Common myeloid progenitor, CD34-positive (primary cell): ENCODE measurements around the gene CACNB2.
A peak's percentile ranks its signal among the peaks of the same experiment; 100 is the strongest.

Experiments used
- CTCF ChIA-PET: fragments of 350-600 bp; sonication (Branson Sonifier 250); formaldehyde crosslinking; loops from one replicate; lab custom pipeline; 2021; ENCODE audit warnings: antibody characterized with exemption; lab: Charles Lee
- POLR2A ChIA-PET: fragments of 350-600 bp; sonication (Branson Sonifier 250); formaldehyde crosslinking; loops from one replicate; lab custom pipeline; 2021; ENCODE audit warnings: antibody characterized with exemption; lab: Charles Lee
- DNase-seq, 3 donors: peaks; one replicate each; pipeline versions ENCODE4 v3.0.0 to v3.0.0-alpha.2; 2013
- H3K27ac ChIP-seq, 2 experiments: 1 replicate in 1 of 2; 2 replicates in 1 of 2; pipeline ENCODE4 v1.7.0; 2013; ENCODE audit warnings: inconsistent platforms in 2 of 2, low read length in 2 of 2, mild to moderate bottlenecking in 2 of 2, low read depth in 1 of 2, moderate library complexity in 1 of 2; ENCODE audit not compliant: severe bottlenecking in 2 of 2, insufficient read depth in 1 of 2, poor library complexity in 1 of 2
- H3K27me3 ChIP-seq, 5 experiments: replicated peaks in 2 of 5; 1 replicate in 3 of 5; 2 replicates in 2 of 5; pipeline versions ENCODE4 v1.6.1 to v1.7.0; 2013; ENCODE audit warnings: low read length in 4 of 5, mild to moderate bottlenecking in 2 of 5, moderate library complexity in 2 of 5, inconsistent platforms in 1 of 5; ENCODE audit not compliant: insufficient read depth in 5 of 5, control insufficient read depth in 4 of 5
- H3K36me3 ChIP-seq, 4 experiments: 1 replicate in 2 of 4; 2 replicates in 2 of 4; pipeline versions ENCODE4 v1.6.1 to v1.7.0; 2013; ENCODE audit warnings: low read length in 3 of 4, control low read depth in 1 of 4, mild to moderate bottlenecking in 1 of 4; ENCODE audit not compliant: control insufficient read depth in 4 of 4, insufficient read depth in 4 of 4
- H3K4me1 ChIP-seq, 4 experiments: 1 replicate in 3 of 4; 2 replicates in 1 of 4; pipeline versions ENCODE4 v1.6.1 to v1.7.1; 2013; ENCODE audit warnings: low read length in 3 of 4, mild to moderate bottlenecking in 3 of 4, control low read depth in 1 of 4, inconsistent platforms in 1 of 4, moderate library complexity in 1 of 4; ENCODE audit not compliant: control insufficient read depth in 4 of 4, insufficient read depth in 4 of 4; ENCODE audit errors: control extremely low read depth in 1 of 4
- H3K4me3 ChIP-seq, 7 experiments: 1 replicate in 4 of 7; 2 replicates in 3 of 7; pipeline versions ENCODE4 v1.5.1 to v1.7.0; 2013; ENCODE audit warnings: mild to moderate bottlenecking in 7 of 7, low read length in 6 of 7, moderate library complexity in 6 of 7, inconsistent platforms in 2 of 7, low read depth in 2 of 7, control low read depth in 1 of 7; ENCODE audit not compliant: insufficient read depth in 4 of 7, control insufficient read depth in 1 of 7; ENCODE audit errors: extremely low read depth in 1 of 7
- H3K9me3 ChIP-seq, 5 experiments: 1 replicate in 4 of 5; 2 replicates in 1 of 5; pipeline versions ENCODE4 v1.6.1 to v1.7.1; 2013; ENCODE audit warnings: low read length in 4 of 5, mild to moderate bottlenecking in 2 of 5, inconsistent platforms in 1 of 5, low read depth in 1 of 5, moderate library complexity in 1 of 5; ENCODE audit not compliant: control insufficient read depth in 4 of 5, insufficient read depth in 2 of 5; ENCODE audit errors: control extremely low read depth in 1 of 5
- WGBS: methylation state at CpG from one replicate; pipeline ENCODE4 v1.1.5; 2013; ENCODE audit not compliant: insufficient coverage; 5-methylcytosine and 5-hydroxymethylcytosine counted together

CACNB2 gene

DNA sequence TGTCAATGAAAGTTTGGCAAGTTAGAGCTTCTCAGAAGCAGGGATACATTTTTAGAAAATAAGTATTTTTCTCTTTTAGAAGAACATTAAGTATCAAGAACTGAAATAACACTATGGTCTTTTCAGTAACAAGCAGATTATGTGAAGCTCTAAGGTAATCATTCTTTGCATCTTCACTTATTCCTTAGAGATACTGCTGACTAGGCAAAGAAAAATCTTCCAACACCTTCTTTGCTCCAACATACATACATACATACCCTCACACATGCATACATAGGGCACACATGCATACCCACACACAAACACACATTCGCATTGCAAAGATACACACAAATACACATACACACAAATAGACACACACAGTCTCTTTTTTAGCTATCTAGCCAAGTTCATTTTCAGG lies 37.8 kb upstream of the CACNB2 start:
- H3K36me3 ChIP-seq, result no peaks in the 10 kb centered on the region
- DNase-seq, result no peak
- H3K4me1 ChIP-seq, result peaks cover 0 to 9% (median 1%) of the 10 kb centered on the region in 4 experiments
- ChIA-PET CTCF (no interaction called here), POLR2A (no interaction called here)
- 100% methylated on average over 1 of the region's 1 CpG for WGBS
- no peak overlapping the region for H3K4me3 ChIP-seq
- no peaks in the 10 kb centered on the region for H3K9me3 ChIP-seq
- no peak overlapping the region for H3K27ac ChIP-seq
- H3K27me3 ChIP-seq, result no peaks in the 10 kb centered on the region

DNA sequence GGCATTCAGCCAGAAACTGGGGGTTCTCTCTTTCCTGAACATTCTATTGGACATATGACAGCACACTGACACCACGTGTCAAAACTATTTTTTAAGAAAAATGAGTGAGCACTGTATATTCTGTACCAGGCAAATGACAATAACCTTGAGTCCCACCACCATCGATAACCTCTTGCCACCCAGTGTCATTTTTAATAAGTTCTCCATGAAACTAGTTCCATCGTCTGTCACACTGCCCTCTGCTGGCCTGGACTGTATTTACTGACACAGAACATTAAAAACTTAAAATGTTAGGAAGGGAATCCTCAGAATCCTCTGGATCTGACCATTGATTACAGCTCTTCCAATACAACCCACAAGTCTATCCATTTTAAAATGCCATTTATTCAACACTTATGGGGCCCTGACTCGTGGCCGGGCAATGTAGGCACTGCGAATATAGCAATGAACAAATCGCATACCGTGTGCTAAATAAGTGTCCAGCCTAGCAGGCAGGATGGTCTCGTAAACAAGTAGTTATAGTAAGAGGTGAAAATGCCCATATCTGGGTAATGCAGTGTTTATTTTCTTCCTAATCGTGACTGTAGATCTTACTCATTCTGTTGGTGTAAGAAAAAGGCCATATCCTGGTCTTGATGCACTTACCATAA lies 35.9 kb upstream of the CACNB2 start:
- Histone ChIP-seq H3K36me3 (no peaks in the 10 kb centered on the region), H3K4me3 (no peak overlapping the region), H3K27me3 (no peaks in the 10 kb centered on the region), H3K27ac (no peak overlapping the region), H3K9me3 (no peaks in the 10 kb centered on the region), H3K4me1 (peaks cover 0 to 9% (median 1%) of the 10 kb centered on the region in 4 experiments)
- WGBS, result 80% methylated on average over 8 of the region's 10 CpGs
- DNase-seq, result peak; percentile 56 to 72 (median 59)
- POLR2A ChIA-PET, result no interaction called here
- CTCF ChIA-PET, result interaction anchor here (0.8 to 3.1 kb wide), 10 partner anchors 12 to 498 kb away, joined by 3 to 7 read pairs (median 3); no protein-coding TSS in a partner anchor

DNA sequence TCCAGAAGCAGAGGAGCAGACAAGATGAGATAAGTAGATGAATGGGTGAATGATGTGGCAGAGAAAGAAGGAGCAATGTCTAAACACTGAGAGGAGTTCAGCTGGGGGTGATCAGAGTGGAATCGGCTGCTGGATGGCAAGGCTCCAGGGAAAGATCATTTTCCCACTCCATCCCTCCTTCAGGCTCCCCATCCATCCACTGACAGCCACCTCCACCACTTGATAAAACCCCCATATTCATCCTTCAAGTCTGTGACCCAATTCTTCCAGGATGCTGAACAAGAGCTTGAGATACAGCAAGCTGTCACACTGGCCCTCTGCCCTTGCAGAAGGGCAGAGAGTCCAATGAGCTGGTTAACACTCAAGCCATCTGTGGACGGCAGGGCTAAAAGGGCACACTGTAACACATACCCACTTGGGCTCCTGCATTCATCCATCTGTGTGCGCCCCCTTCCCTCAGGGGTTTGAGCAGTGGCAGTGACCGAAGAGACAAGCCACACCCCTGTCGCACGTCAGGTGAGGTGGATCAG lies 30.8 kb upstream of the CACNB2 start:
- no peaks in the 10 kb centered on the region for H3K9me3 ChIP-seq
- no peak overlapping the region for H3K27ac ChIP-seq
- H3K4me3 ChIP-seq, result no peak overlapping the region
- no peaks in the 10 kb centered on the region for H3K27me3 ChIP-seq
- 97% methylated on average over 5 of the region's 6 CpGs for WGBS
- no peak for DNase-seq
- ChIA-PET POLR2A (no interaction called here), CTCF (interaction anchor here (0.7 kb wide), 1 partner anchor 142 kb away, joined by 3 read pairs; no protein-coding TSS in a partner anchor)
- no peaks in the 10 kb centered on the region for H3K4me1 ChIP-seq
- no peaks in the 10 kb centered on the region for H3K36me3 ChIP-seq

DNA sequence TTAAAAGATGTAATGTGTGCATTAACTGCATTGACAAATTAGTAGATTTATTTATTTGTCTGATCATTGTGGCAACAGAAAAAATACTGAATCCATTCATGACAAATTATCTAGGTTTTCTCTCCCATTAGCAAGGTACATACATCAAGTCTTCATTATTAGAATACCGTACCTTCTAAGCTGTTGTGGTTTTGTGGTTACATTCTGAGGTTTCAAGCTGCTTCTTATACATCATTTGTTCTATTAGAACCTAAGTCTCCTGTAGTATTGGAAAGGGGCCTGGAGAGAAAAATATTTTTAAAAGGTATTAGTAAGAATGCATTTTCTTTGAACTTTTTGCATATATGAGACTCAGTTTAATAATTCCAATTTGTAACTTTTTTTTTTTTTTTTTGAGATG lies 26.3 kb upstream of the CACNB2 start:
- Histone ChIP-seq H3K9me3 (no peaks in the 10 kb centered on the region), H3K27me3 (no peaks in the 10 kb centered on the region), H3K4me3 (no peak overlapping the region), H3K27ac (no peak overlapping the region), H3K36me3 (no peaks in the 10 kb centered on the region), H3K4me1 (no peaks in the 10 kb centered on the region)
- WGBS, result no CpG with 5 or more reads among the region's 1 CpG
- DNase-seq, result peak in 2 of 3 donors; percentile 24 to 36
- CTCF ChIA-PET, result no interaction called here
- POLR2A ChIA-PET, result no interaction called here

DNA sequence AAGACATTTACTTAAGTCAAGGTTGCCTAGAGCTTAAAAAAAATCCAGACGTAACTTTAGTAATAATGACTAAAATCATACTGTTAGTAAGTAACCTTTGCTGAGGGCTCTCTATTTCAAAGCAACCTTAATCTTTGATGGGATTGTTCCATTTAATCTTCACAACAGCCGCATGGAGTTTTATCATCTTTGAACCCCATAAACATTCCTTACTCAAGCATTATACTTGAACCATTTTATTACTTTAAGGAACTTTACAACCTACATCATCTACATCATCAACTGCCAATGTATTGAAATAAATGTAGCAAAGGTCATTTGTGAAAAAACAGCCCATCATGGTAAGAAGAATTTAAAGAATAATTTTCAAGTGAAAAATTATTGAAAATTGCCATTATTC lies 22.9 kb upstream of the CACNB2 start:
- Histone ChIP-seq H3K4me3 (no peak overlapping the region), H3K27ac (no peak overlapping the region), H3K9me3 (no peaks in the 10 kb centered on the region), H3K4me1 (no peaks in the 10 kb centered on the region), H3K36me3 (no peaks in the 10 kb centered on the region), H3K27me3 (no peaks in the 10 kb centered on the region)
- POLR2A ChIA-PET, result no interaction called here
- WGBS, result 100% methylated on average over 1 of the region's 2 CpGs
- no peak for DNase-seq
- CTCF ChIA-PET, result interaction anchor here (0.9 to 1.2 kb wide), 2 partner anchors 12 to 99 kb away, joined by 3 read pairs; no protein-coding TSS in a partner anchor

DNA sequence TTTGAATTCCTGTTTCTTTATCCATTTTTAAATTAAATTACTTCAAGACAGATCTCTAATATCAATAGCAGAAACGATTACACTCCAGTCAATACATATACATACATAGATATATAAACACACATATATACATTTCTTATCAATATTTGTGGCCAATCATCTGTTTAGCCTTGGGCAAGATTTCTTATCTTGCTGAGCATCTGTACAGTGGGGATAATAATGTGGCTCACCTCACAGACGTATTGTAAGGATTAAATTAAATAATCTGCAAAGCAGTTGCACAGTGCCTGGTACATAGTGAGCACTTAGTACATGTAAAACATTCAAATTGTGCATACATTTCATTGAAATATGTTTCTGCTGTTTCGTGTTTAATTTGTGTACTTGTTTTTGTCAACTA lies 17.5 kb upstream of the CACNB2 start:
- no peaks in the 10 kb centered on the region for H3K9me3 ChIP-seq
- H3K27ac ChIP-seq, result no peak overlapping the region
- no peaks in the 10 kb centered on the region for H3K4me1 ChIP-seq
- no CpG with 5 or more reads among the region's 3 CpGs for WGBS
- no peaks in the 10 kb centered on the region for H3K36me3 ChIP-seq
- no peak overlapping the region for H3K4me3 ChIP-seq
- CTCF ChIA-PET, result no interaction called here
- POLR2A ChIA-PET, result no interaction called here
- DNase-seq, result peak in 1 of 3 donors; percentile 15
- no peaks in the 10 kb centered on the region for H3K27me3 ChIP-seq

DNA sequence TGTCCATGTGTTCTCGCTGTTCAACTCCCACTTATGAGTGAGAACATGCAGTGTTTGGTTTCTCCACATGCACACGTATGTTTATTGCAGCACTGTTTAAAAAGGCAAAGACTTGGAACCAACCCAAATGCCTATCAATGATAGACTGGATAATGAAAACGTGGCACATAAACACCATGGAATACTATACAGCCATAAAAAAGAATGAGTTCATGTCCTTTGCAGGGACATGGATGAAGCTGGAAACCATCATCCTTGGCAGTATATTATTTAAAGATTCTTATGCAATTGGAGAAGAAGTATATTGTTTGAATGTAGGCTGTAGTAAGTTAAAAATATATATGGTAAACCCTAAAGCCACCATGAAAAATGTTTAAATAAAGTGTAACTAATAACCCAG lies 7.2 kb upstream of the CACNB2 start:
- H3K27ac ChIP-seq, result no peak overlapping the region
- DNase-seq, result no peak
- no peak overlapping the region for H3K4me3 ChIP-seq
- POLR2A ChIA-PET, result no interaction called here
- 100% methylated on average over 3 of the region's 3 CpGs for WGBS
- no peaks in the 10 kb centered on the region for H3K36me3 ChIP-seq
- H3K4me1 ChIP-seq, result no peaks in the 10 kb centered on the region
- H3K27me3 ChIP-seq, result no peaks in the 10 kb centered on the region
- no peaks in the 10 kb centered on the region for H3K9me3 ChIP-seq
- CTCF ChIA-PET, result no interaction called here
